Adrenal gland (tissue), 19 donors: ENCODE measurements around the gene LDB1. TPM values are rescaled to one million over a fixed set of nuclear protein-coding genes. Genes with fewer than 3 reads are reported as not detected.

Experiments
- DNase-seq, 7 donors: peaks; one replicate each; pipeline ENCODE4 v3.0.0-alpha.2; 2019 to 2020
- H3K27ac ChIP-seq, 5 donors: fragments of 200-600 bp; sonication (generic) in 4 of 5; 1 replicate in 3 of 5; 2 replicates in 2 of 5; pipeline versions ENCODE4 v1.5.1 to v1.8.0; 2016 to 2020; ENCODE audit warnings: mild to moderate bottlenecking in 1 of 5
- H3K27me3 ChIP-seq: fragments of 200-600 bp; 2 replicates; pipeline ENCODE4 v1.8.0; 2021
- H3K36me3 ChIP-seq, 2 donors: fragments of 200-600 bp; replicated peaks in 1 of 2; 1 replicate in 1 of 2; 2 replicates in 1 of 2; pipeline versions ENCODE4 v1.5.1 to v1.8.0; 2018 to 2022
- H3K4me1 ChIP-seq, 2 donors: fragments of 200-600 bp; replicated peaks in 1 of 2; 1 replicate in 1 of 2; 2 replicates in 1 of 2; pipeline versions ENCODE4 v1.5.1 to v1.8.0; 2018 to 2021
- H3K4me3 ChIP-seq, 4 donors: fragments of 200-600 bp; sonication (generic) in 3 of 4; one replicate each; pipeline ENCODE4 v1.5.1; 2016 to 2018
- H3K9me3 ChIP-seq, 3 donors: fragments of 200-600 bp; sonication (generic) in 1 of 3; replicated peaks in 1 of 3; 1 replicate in 2 of 3; 2 replicates in 1 of 3; pipeline versions ENCODE4 v1.5.1 to v1.8.0; 2016 to 2021
- CTCF ChIP-seq, 6 experiments: fragments of 450-650 bp in 4 of 6; fragments of 200-600 bp in 2 of 6; sonication (generic) in 1 of 6; IDR thresholded peaks; 1 replicate in 5 of 6; 2 replicates in 1 of 6; pipeline versions ENCODE4 v1.5.1 to v1.8.0; 2016 to 2021; ENCODE audit warnings: antibody characterized with exemption in 6 of 6, mild to moderate bottlenecking in 2 of 6, moderate library complexity in 1 of 6
- POLR2A ChIP-seq, 2 donors: fragments of 450-650 bp; IDR thresholded peaks; one replicate each; pipeline ENCODE4 v1.6.1; 2017; ENCODE audit warnings: antibody characterized with exemption in 2 of 2, mild to moderate bottlenecking in 2 of 2, moderate library complexity in 1 of 2
- WGBS, 4 donors: extraction: QIAGEN DNeasy Blood & Tissue Kit in 2 of 4; methylation state at CpG; one replicate each; pipeline versions ENCODE4 v1.1.5 to v1.1.7; 2013 to 2017; 5-methylcytosine and 5-hydroxymethylcytosine counted together
- intact Hi-C, 2 donors: fragments of 100-400 bp; cut with DNase I; formaldehyde crosslinking; loops; one replicate each; pipeline versions ENCODE4 v1.14.1 to v1.15.0; 2022 to 2023
- long read RNA-seq, 10 donors: library from polyadenylated mRNA in 3 of 10; unstranded in 2 of 10; stranded (forward) in 1 of 10; transcript quantifications; one replicate each; pipeline ENCODE4 v2.0.0 and lab custom pipeline, GENCODE V29; 2021 to 2026
- polyA plus RNA-seq, 3 donors: library from polyadenylated mRNA; stranded (reverse); fragments of 200-250 nt in 2 of 3; fragments of 350-450 nt in 1 of 3; fragmentation: Illumina TruSeq in 1 of 3; extraction: RNeasy Lipid Tissue Mini Kit (QIAGEN cat#74804) in 1 of 3; gene quantifications; one replicate each; pipeline ENCODE4 v1.2.3, GENCODE V29; 2013 to 2014
- total RNA-seq, 9 donors: library from RNA; depleted of rRNA in 4 of 9; stranded (reverse); fragments of >200 nt in 4 of 9; fragments of 120-200 nt in 1 of 9; fragmentation: NEBNext Ultra II Directional in 1 of 9; extraction: Animal tissue kit (Norgen Biotek cat#: 25700) in 1 of 9; gene quantifications; one replicate each; pipeline versions ENCODE4 v1.1.0 to v1.2.4, GENCODE V29; 2013 to 2023
- donor health status: healthy with polysubstance abuse.
- donor health status: Bipolar disorder and iron deficiency.
- donor health status: DM: yes; HTN: yes; CAD: no.
- donor health status: DM: no; HTN: no; CAD: no.
- donor health status: DM: no; HTN: no; CAD: no.
- donor health status: DM: yes; HTN: yes; CAD: no.

LDB1 gene
- 10 to 100 TPM; 24.1 to 68.0 (median 52.8) TPM for total RNA-seq
- 10 to 100 TPM; 24.7 to 76.9 (median 24.8) TPM for polyA plus RNA-seq
- long read RNA-seq, donor 1, partial matches to known transcripts, result 14 of 17 reads
- long read RNA-seq, donor 1, other reads (novel, unspliced or antisense), result 0 of 17 reads
- long read RNA-seq, donor 2, partial matches to known transcripts, result 6 of 9 reads
- long read RNA-seq, donor 2, other reads (novel, unspliced or antisense), result 0 of 9 reads
- long read RNA-seq, donor 3, partial matches to known transcripts, result 0 of 1 reads
- long read RNA-seq, donor 3, other reads (novel, unspliced or antisense), result 0 of 1 reads
- long read RNA-seq, donor 4, partial matches to known transcripts, result 5 of 9 reads
- long read RNA-seq, donor 4, other reads (novel, unspliced or antisense), result 4 of 9 reads
- long read RNA-seq, donor 5, transcript LDB1-202 (11 exons, 2,089 nt), result major isoform, 8 of 26 reads
- long read RNA-seq, donor 5, partial matches to known transcripts, result 9 of 26 reads
- long read RNA-seq, donor 5, other reads (novel, unspliced or antisense), result 8 of 26 reads
- long read RNA-seq, donor 6, partial matches to known transcripts, result 1 of 4 reads
- long read RNA-seq, donor 6, other reads (novel, unspliced or antisense), result 3 of 4 reads
- long read RNA-seq, donor 7, result 0 reads
- long read RNA-seq, donor 8, partial matches to known transcripts, result 5 of 10 reads
- long read RNA-seq, donor 8, other reads (novel, unspliced or antisense), result 0 of 10 reads
- long read RNA-seq, donor 9, partial matches to known transcripts, result 14 of 18 reads
- long read RNA-seq, donor 9, other reads (novel, unspliced or antisense), result 0 of 18 reads
- long read RNA-seq, donor 10, partial matches to known transcripts, result 0 of 3 reads
- long read RNA-seq, donor 10, other reads (novel, unspliced or antisense), result 0 of 3 reads

- intact Hi-C loops, result no loop called here
- peaks cover 39 to 45% of the 10 kb centered on the region in 2 donors for H3K4me1 ChIP-seq
Observed at GRCh38 chr10:102120142-102120990, at the start of gene LDB1. Gene LDB1 (minus strand): TSS chr10:102120368. CDS start chr10:102120110, 258 bp downstream.

GRCh38 chr10:102167861-102168260, 47.7 kb upstream of the LDB1 start:
- no peak overlapping the region for H3K4me3 ChIP-seq
- no peaks in the 10 kb centered on the region for H3K9me3 ChIP-seq
- no peaks in the 10 kb centered on the region for H3K27me3 ChIP-seq
- 38 to 55% (median 45%) methylated on average over 1 of the region's 1 CpG for WGBS, 4 donors
- intact Hi-C loops, result no loop called here
- H3K36me3 ChIP-seq, result peaks cover 0 to 12% of the 10 kb centered on the region in 2 donors
- TF ChIP-seq POLR2A (IDR thresholded peaks at IDR 0.05), result no peak
- no peak for TF ChIP-seq CTCF (IDR thresholded peaks at IDR 0.05)
- H3K4me1 ChIP-seq, result no peaks in the 10 kb centered on the region
- no peak overlapping the region for H3K27ac ChIP-seq
- DNase-seq, result no peak

More at GRCh38 chr10:102120142-102120990, at the start of gene LDB1:
- Histone ChIP-seq H3K27ac (peak within 1 kb of the TSS; percentile 93 to 99 (median 97)), H3K9me3 (no peaks in the 10 kb centered on the region), H3K36me3 (no peaks in the 10 kb centered on the region), H3K4me3 (peak within 1 kb of the TSS; percentile 40 to 98 (median 76)), H3K27me3 (no peaks in the 10 kb centered on the region)
- peak; percentile 79 to 92 (median 81) for DNase-seq
- 0% methylated on average over 20 to 104 of the region's 104 CpGs for WGBS, 4 donors
- TF ChIP-seq CTCF (IDR thresholded peaks at IDR 0.05), result peak in 2 of 6 experiments; percentile 14 to 20
- TF ChIP-seq POLR2A (IDR thresholded peaks at IDR 0.05), result peak; percentile 90 to 94

- Histone ChIP-seq H3K27me3 (no peaks in the 10 kb centered on the region), H3K9me3 (no peaks in the 10 kb centered on the region), H3K36me3 (peaks cover 0 to 56% of the 10 kb centered on the region in 2 donors), H3K4me3 (no peak overlapping the region), H3K27ac (no peak overlapping the region), H3K4me1 (no peaks in the 10 kb centered on the region)
- intact Hi-C loops, result no loop called here
- TF ChIP-seq POLR2A (IDR thresholded peaks at IDR 0.05) (no peak), CTCF (IDR thresholded peaks at IDR 0.05) (no peak)
- WGBS, 4 donors, result 60 to 76% (median 72%) methylated on average over 4 of the region's 4 CpGs
- no peak for DNase-seq
Observed at GRCh38 chr10:102163342-102163989, 43.3 kb upstream of the LDB1 start.
